ENCODE data around the gene MYOT. TPM values are rescaled to one million over a fixed set of nuclear protein-coding genes. Genes with fewer than 3 reads are reported as not detected.

The MYOT gene
- total and polyA plus RNA-seq, 2 of the 4 experiments (the other 2 are of a cell fraction), result not detected

DNA sequence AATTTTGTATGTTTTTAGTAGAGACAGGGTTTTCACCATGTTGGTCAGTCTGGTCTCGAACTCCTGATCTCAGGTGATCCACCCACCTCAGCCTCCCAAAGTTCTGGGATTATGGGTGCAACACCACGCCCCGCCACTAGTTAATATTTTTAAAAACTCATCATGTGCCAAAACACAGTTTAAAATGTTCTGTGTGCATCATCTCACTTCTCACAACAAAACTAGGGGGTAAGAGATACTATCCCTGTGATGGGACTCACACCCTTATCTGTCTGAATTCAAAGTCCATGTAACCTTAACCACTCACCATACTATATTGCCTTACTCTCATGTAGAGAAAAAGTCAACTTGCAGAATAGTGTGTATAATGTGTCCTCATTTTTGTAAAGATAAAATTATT is 24.2 kb downstream of the MYOT start:
- H3K27ac ChIP-seq (ENCODE audit: insufficient read depth, low read length), result no peak overlapping the region
- H3K79me1 ChIP-seq (ENCODE audit: low read depth in 1 of 2, low read length in 2 of 2), result no peaks in the 10 kb centered on the region
- H4K8ac ChIP-seq (ENCODE audit: low read depth in 2 of 2, low read length in 2 of 2), result no peak overlapping the region
- no peaks in the 10 kb centered on the region; the same call in none of the 2 replicates for H3K27me3 ChIP-seq (ENCODE audit: control insufficient read depth, insufficient read depth, low read length)
- TF ChIP-seq CEBPB (IDR thresholded peaks at IDR 0.05; ENCODE audit: low read depth, low read length) (no peak), NFE2L2 (IDR thresholded peaks at IDR 0.05; ENCODE audit: low read depth, low read length) (no peak), RCOR1 (IDR thresholded peaks at IDR 0.05; ENCODE audit: insufficient replicate concordance, low read length) (no peak), POLR2A (IDR thresholded peaks at IDR 0.05; ENCODE audit: low read depth, low read length) (no peak), CHD1 (IDR thresholded peaks at IDR 0.05; ENCODE audit: low read depth, low read length) (no peak), BHLHE40 (IDR thresholded peaks at IDR 0.05; ENCODE audit: low read depth, low read length) (no peak), MAFK (IDR thresholded peaks at IDR 0.05; ENCODE audit: low read depth, low read length) (no peak), FOS (IDR thresholded peaks at IDR 0.05; ENCODE audit: low read depth, low read length) (no peak), RFX5 (IDR thresholded peaks at IDR 0.05; ENCODE audit: low read depth, low read length) (no peak), SMC3 (IDR thresholded peaks at IDR 0.05; ENCODE audit: low read depth, low read length) (no peak), RAD21 (IDR thresholded peaks at IDR 0.05; ENCODE audit: low read length) (no peak)
- TF ChIP-seq, protein P1, sequence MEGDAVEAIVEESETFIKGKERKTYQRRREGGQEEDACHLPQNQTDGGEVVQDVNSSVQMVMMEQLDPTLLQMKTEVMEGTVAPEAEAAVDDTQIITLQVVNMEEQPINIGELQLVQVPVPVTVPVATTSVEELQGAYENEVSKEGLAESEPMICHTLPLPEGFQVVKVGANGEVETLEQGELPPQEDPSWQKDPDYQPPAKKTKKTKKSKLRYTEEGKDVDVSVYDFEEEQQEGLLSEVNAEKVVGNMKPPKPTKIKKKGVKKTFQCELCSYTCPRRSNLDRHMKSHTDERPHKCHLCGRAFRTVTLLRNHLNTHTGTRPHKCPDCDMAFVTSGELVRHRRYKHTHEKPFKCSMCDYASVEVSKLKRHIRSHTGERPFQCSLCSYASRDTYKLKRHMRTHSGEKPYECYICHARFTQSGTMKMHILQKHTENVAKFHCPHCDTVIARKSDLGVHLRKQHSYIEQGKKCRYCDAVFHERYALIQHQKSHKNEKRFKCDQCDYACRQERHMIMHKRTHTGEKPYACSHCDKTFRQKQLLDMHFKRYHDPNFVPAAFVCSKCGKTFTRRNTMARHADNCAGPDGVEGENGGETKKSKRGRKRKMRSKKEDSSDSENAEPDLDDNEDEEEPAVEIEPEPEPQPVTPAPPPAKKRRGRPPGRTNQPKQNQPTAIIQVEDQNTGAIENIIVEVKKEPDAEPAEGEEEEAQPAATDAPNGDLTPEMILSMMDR (conservative IDR thresholded peaks at IDR 0.05; ENCODE audit: low read depth, low read length), result no peak
- TF ChIP-seq, protein P2, sequence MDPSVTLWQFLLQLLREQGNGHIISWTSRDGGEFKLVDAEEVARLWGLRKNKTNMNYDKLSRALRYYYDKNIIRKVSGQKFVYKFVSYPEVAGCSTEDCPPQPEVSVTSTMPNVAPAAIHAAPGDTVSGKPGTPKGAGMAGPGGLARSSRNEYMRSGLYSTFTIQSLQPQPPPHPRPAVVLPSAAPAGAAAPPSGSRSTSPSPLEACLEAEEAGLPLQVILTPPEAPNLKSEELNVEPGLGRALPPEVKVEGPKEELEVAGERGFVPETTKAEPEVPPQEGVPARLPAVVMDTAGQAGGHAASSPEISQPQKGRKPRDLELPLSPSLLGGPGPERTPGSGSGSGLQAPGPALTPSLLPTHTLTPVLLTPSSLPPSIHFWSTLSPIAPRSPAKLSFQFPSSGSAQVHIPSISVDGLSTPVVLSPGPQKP (IDR thresholded peaks at IDR 0.05; ENCODE audit: borderline replicate concordance, low read depth, low read length), result no peak
- WGBS, 2 experiments (ENCODE audit: extremely low coverage in 2 of 2, insufficient read length in 1 of 2), result no CpG with 5 or more reads among the region's 3 CpGs
- intact Hi-C loops (cut with micrococcal nuclease), result no loop called here
- no peaks in the 10 kb centered on the region; the same call in 1 of the 2 replicates for H3K9me3 ChIP-seq (ENCODE audit: control insufficient read depth, insufficient read depth, low read length)
- H3K4ac ChIP-seq (ENCODE audit: low read depth, low read length), result no peak overlapping the region
- no peak overlapping the region for H2BK20ac ChIP-seq (ENCODE audit: low read depth, low read length)
- no peak overlapping the region for H2AK5ac ChIP-seq (ENCODE audit: low read depth, low read length)
- no peak overlapping the region for H3K14ac ChIP-seq (replicated peaks; ENCODE audit: low read depth, low read length)
- H3K4me2 ChIP-seq (ENCODE audit: low read depth, low read length), result no peak overlapping the region
- no peak overlapping the region for H2AK9ac ChIP-seq (replicated peaks; ENCODE audit: low read depth, low read length, poor library complexity)
- no peak overlapping the region for H4K91ac ChIP-seq (ENCODE audit: insufficient read depth, low read depth, low read length)
- H2BK5ac ChIP-seq (ENCODE audit: low read depth, low read length, poor library complexity, severe bottlenecking), result no peak overlapping the region
- no peak overlapping the region for H3K56ac ChIP-seq (ENCODE audit: extremely low read depth, insufficient read depth, low read length)
- H3K23ac ChIP-seq (ENCODE audit: low read depth, low read length), result no peak overlapping the region
- no peak overlapping the region for H3K4me3 ChIP-seq (ENCODE audit: insufficient read depth, low read depth, low read length)
- ChIA-PET CTCF (no interaction called here), POLR2A (ENCODE audit: unreplicated experiment) (no interaction called here)
- no peak overlapping the region for H3K9ac ChIP-seq (ENCODE audit: low read depth, low read length)
- ATAC-seq (ENCODE audit: low read depth), result no peak
- H2BK120ac ChIP-seq (ENCODE audit: low read depth, low read length), result no peak overlapping the region
- no peaks in the 10 kb centered on the region for H3K9me1 ChIP-seq (ENCODE audit: insufficient read depth, low read length)
- no peaks in the 10 kb centered on the region for H3K36me3 ChIP-seq (ENCODE audit: control insufficient read depth, insufficient read depth, low read length)
- no TSS peak for BruUV-seq (replicated peaks)
- dilution Hi-C loops (cut with HindIII; ENCODE audit: low sequenced_read_pairs, unreplicated experiment), result no loop called here
- H2AFZ ChIP-seq (replicated peaks; ENCODE audit: low read length, poor library complexity), result no peak overlapping the region
- H4K20me1 ChIP-seq (ENCODE audit: insufficient read depth, low read length), result no peaks in the 10 kb centered on the region
- no peaks in the 10 kb centered on the region for H3K4me1 ChIP-seq (ENCODE audit: control insufficient read depth, insufficient read depth, low read length)
- H2BK15ac ChIP-seq (ENCODE audit: low read depth, low read length), result no peak overlapping the region
- no peak overlapping the region for H3K18ac ChIP-seq (ENCODE audit: low read depth, low read length)
- no peak overlapping the region for H4K5ac ChIP-seq (ENCODE audit: low read depth, low read length)
- DNase-seq, result no peak
- in situ Hi-C loops (cut with MboI; ENCODE audit: low sequenced_read_pairs), result no loop called here
